IgD-negative memory B cell (primary cell): ENCODE measurements around the gene LEO1. TPM values are rescaled to one million over a fixed set of nuclear protein-coding genes. Genes with fewer than 3 reads are reported as not detected.
A peak's percentile ranks its signal among the peaks of the same experiment; 100 is the strongest.
"Not testable (repeated sequence)": the region's sequence is repeated elsewhere in the genome, so short reads cannot be mapped to it uniquely, and the experiment has no call there.

Source experiments
- H3K27ac Mint-ChIP-seq, 3 donors: one replicate each; pipeline ENCODE4 v1.8.0; 2020 to 2022; ENCODE audit warnings: mild to moderate bottlenecking in 3 of 3, mixed read lengths in 3 of 3, moderate library complexity in 1 of 3
- H3K27me3 Mint-ChIP-seq: one replicate; pipeline ENCODE4 v1.8.0; 2021; ENCODE audit warnings: mixed read lengths
- H3K36me3 Mint-ChIP-seq: one replicate; pipeline ENCODE4 v1.8.0; 2020; ENCODE audit warnings: mild to moderate bottlenecking, mixed read lengths
- H3K4me1 Mint-ChIP-seq, 3 donors: one replicate each; pipeline ENCODE4 v1.8.0; 2020 to 2022; ENCODE audit warnings: mixed read lengths in 3 of 3, mild to moderate bottlenecking in 1 of 3
- H3K4me3 Mint-ChIP-seq, 4 donors: one replicate each; pipeline ENCODE4 v1.8.0; 2020 to 2022; ENCODE audit warnings: mild to moderate bottlenecking in 4 of 4, mixed read lengths in 4 of 4, moderate library complexity in 3 of 4
- H3K9me3 Mint-ChIP-seq, 3 donors: one replicate each; pipeline ENCODE4 v1.8.0; 2020 to 2021; ENCODE audit warnings: mixed read lengths in 3 of 3, mild to moderate bottlenecking in 1 of 3
- polyA plus RNA-seq: library from polyadenylated mRNA; unstranded; fragments of 300-500 nt; fragmentation: Illumina TruSeq; gene quantifications from one replicate; pipeline ENCODE4 v1.2.3, GENCODE V29; 2021

Gene LEO1
- polyA plus RNA-seq, 1 donor from 2014 or later = 13.4 TPM

- peak overlapping the region in 2 of 3 donors; percentile 12 to 81 for H3K27ac Mint-ChIP-seq
- no peaks in the 10 kb centered on the region for H3K9me3 Mint-ChIP-seq
Measured at GRCh38 chr15:52008698-52009434, 37.3 kb upstream of the LEO1 start.

DNA sequence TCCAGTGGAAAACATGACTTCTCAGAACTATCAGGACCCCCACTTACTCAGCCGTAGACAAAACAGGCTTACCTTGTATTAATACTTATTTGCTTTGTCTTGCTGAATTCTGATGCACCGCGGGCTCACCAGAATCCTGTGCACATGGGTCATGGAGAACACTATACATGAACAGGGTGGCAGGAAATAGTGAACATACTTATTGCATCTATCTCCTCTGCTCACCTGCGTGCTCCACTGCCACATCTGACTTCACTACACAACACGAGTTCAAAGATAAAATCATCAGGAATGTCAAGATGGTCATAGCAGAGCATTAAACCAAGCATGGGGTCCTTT is 36.8 kb upstream of the LEO1 start:
- H3K36me3 Mint-ChIP-seq = no peaks in the 10 kb centered on the region
- peak overlapping the region in 1 of 4 donors; percentile 89 for H3K4me3 Mint-ChIP-seq
- no peaks in the 10 kb centered on the region for H3K27me3 Mint-ChIP-seq
- peak overlapping the region in 2 of 3 donors; percentile 12 to 81 for H3K27ac Mint-ChIP-seq
- H3K4me1 Mint-ChIP-seq = peaks cover 35 to 37% (median 35%) of the 10 kb centered on the region in 3 donors
- H3K9me3 Mint-ChIP-seq = no peaks in the 10 kb centered on the region

More at GRCh38 chr15:52008698-52009434, 37.3 kb upstream of the LEO1 start:
- Mint-ChIP-seq H3K36me3 (no peaks in the 10 kb centered on the region), H3K27me3 (no peaks in the 10 kb centered on the region), H3K4me3 (peak overlapping the region in 3 of 4 donors; percentile 1 to 89 (median 65)), H3K4me1 (peaks cover 34 to 35% (median 35%) of the 10 kb centered on the region in 3 donors)

DNA sequence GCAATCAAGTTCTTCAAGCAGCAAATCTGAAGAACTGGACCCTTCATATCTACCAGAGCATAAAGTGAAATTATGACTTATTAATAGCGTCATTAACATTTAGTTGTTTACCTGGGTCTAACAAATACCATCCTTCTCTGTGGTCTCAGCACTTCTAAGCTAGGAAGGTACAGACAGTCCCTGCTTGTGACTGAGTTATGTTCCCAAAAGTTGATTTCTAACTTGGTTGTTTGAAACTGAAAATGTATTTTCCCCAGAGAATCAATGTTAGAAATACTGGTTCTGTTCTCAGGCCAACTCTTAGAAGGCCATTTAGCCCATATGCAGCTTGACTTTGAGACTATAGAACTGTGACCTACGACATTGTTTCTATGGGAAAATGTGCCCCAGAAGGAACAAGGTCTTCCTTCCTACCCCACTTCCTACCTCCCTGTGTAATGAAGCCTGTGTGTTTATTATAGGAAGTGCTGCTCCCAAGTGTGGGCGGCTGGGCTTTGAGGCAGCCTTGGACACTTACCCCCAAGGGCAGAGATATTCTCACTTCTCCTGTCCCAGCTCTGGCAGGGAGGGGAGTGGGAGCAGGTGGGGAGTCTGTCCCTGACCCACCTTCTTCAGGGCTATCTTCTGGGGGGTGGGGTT is 35.2 kb upstream of the LEO1 start:
- no peaks in the 10 kb centered on the region for H3K27me3 Mint-ChIP-seq
- peak overlapping the region; percentile 7 to 69 (median 50) for H3K27ac Mint-ChIP-seq

DNA sequence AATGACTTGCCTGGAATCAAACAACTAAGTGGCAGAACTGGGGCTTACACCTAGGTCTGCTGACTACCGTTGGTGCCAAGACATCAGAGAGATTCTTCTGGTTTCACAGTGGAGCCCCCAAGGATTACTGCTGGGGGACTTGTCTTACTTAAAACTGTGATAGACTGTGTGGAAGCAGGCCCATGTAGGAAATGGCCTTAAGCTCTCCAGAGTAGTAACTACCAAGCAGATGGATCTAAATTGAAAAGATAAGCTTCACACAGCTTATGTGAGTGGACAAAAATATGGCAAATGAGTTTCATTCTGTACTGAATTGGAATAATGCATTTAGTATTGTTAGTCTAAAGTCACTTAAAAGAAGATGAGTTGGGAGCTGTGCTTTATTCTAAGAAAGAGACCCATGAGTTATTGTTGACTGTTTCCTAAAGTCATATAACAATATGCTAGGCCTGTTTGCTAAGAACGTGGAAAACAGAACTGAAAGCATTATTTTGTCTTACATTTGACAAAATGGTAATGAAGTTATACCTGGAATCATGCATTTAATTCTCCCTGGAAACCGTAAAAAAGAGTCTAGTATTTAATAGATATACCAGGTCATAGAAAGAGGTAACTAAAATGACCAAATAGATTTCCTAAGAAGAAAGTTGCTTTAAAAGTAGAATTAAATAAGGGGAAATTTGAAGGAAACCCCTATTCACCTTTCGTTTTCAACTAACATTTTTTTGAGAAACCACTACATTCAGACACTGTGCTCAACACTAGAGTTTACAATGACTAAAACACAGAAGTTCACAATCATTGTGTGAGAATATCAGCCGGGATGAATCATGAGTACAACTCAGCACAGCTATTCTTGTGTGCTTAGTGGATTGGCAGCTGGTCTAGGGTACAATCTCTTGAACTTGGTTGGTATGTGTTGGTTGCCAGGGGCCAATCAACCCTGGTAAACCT is 34.4 kb upstream of the LEO1 start:
- Mint-ChIP-seq H3K27ac (peak overlapping the region; percentile 7 to 69 (median 50)), H3K27me3 (no peaks in the 10 kb centered on the region), H3K9me3 (peaks cover 0 to 5% (median 0%) of the 10 kb centered on the region in 3 donors), H3K36me3 (no peaks in the 10 kb centered on the region), H3K4me1 (peaks cover 35 to 41% (median 37%) of the 10 kb centered on the region in 3 donors), H3K4me3 (peak overlapping the region in 3 of 4 donors; percentile 2 to 86 (median 61))

More for the DNA sequence above, 35.2 kb upstream of the LEO1 start:
- no peaks in the 10 kb centered on the region for H3K36me3 Mint-ChIP-seq
- peaks cover 35 to 41% (median 37%) of the 10 kb centered on the region in 3 donors for H3K4me1 Mint-ChIP-seq
- H3K4me3 Mint-ChIP-seq = peak overlapping the region in 3 of 4 donors; percentile 2 to 86 (median 61)
- peaks cover 0 to 5% (median 0%) of the 10 kb centered on the region in 3 donors for H3K9me3 Mint-ChIP-seq

DNA sequence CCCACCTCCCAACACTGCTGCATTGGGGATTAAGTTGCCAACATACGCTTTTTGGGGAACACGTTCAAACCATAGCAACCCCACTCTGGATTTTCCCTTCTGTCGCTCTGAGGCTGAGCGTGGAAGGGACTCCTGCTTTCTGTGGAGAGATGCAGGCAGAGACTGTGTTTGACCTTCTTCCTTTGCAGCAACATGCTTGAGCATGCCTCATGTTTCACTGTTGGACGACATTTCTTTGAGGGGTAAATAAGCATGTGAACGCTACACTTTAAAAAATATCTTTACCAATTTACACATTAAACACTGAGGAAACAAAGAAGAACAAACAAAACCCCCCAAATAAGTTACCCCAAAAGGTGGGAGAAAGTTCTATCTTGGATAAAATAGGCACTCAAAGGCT is 33.2 kb upstream of the LEO1 start:
- no peak overlapping the region for H3K27ac Mint-ChIP-seq
- H3K4me1 Mint-ChIP-seq = peaks cover 34 to 41% (median 35%) of the 10 kb centered on the region in 3 donors
- H3K27me3 Mint-ChIP-seq = no peaks in the 10 kb centered on the region

GRCh38 chr15:52003710-52004109 is 32.1 kb upstream of the LEO1 start:
- Mint-ChIP-seq H3K27ac (no peak overlapping the region), H3K36me3 (no peaks in the 10 kb centered on the region), H3K4me3 (peak overlapping the region in 1 of 4 donors; percentile 65), H3K27me3 (no peaks in the 10 kb centered on the region), H3K9me3 (peaks cover 0 to 5% (median 0%) of the 10 kb centered on the region in 3 donors), H3K4me1 (peaks cover 28 to 35% (median 28%) of the 10 kb centered on the region in 3 donors)

More for the DNA sequence above, 33.2 kb upstream of the LEO1 start:
- Mint-ChIP-seq H3K36me3 (no peaks in the 10 kb centered on the region), H3K9me3 (peaks cover 0 to 5% (median 0%) of the 10 kb centered on the region in 3 donors), H3K4me3 (no peak overlapping the region)

DNA sequence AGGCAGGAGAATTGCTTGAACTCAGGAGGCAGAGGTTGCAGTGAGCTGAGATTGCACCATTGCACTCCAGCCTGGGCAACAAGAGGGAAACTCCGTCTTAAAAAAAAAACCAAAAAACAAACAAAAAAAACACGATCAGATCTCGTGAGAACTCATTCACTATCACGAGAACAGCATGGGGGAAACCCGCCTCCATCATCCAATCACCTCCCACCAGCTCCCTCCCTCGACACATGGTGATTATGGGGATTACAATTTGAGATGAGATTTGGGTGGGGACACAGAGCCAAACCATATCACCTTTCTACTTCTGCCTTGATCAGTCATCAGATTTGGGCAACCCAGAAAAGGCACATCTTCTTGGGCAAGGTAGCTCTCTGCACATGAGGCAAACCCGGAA is 31.5 kb upstream of the LEO1 start:
- H3K9me3 Mint-ChIP-seq, H3K36me3 Mint-ChIP-seq, H3K4me3 Mint-ChIP-seq, H3K27me3 Mint-ChIP-seq, H3K27ac Mint-ChIP-seq: not testable (repeated sequence)
- peaks cover 22 to 29% (median 22%) of the 10 kb centered on the region in 3 donors for H3K4me1 Mint-ChIP-seq

DNA sequence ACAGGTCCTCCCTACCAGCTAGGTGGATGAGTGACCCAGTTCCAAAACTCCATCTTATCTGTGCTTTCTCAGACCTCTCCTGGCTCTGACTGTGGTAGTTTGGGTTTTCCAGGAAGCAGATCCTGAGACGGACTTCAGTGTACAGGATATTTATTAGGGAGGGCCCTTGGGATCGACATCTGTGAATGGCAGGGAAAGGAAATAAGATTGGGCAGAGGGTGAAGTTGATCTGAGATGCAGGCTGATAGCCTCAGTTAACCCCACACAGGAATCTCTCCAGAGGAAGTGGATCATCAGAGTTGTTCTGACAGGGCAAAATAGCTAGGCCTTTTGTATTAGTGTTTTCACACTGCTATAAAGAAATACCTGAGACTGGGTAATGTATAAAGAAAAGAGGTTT is 30.8 kb upstream of the LEO1 start:
- no peaks in the 10 kb centered on the region for H3K36me3 Mint-ChIP-seq
- no peaks in the 10 kb centered on the region for H3K27me3 Mint-ChIP-seq
- peaks cover 0 to 5% (median 0%) of the 10 kb centered on the region in 3 donors for H3K9me3 Mint-ChIP-seq
- peaks cover 18 to 27% (median 19%) of the 10 kb centered on the region in 3 donors for H3K4me1 Mint-ChIP-seq
- H3K4me3 Mint-ChIP-seq = peak overlapping the region in 1 of 4 donors; percentile 52
- peak overlapping the region in 2 of 3 donors; percentile 7 to 78 for H3K27ac Mint-ChIP-seq

DNA sequence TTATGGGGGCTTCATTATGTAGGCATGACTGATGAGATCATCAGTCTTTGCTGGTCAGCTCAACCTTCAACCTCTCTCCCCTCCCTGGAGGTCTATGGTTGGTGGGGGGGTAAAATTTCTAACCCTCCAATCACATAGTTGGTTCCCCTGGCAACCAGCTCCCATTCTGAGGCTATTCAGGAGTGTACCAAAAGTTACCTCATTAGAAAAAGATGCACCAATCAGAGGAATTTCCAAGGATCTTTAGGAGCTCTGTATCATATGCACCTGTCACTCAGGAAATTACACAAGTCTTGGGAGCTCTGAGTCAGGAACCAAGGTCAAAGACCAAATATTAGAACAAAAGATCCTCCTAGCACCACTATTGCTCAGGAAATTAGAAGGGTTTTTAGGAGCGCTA is 21.4 kb upstream of the LEO1 start:
- H3K4me1 Mint-ChIP-seq = no peaks in the 10 kb centered on the region
- H3K27ac Mint-ChIP-seq = no peak overlapping the region
- no peaks in the 10 kb centered on the region for H3K9me3 Mint-ChIP-seq
- no peaks in the 10 kb centered on the region for H3K36me3 Mint-ChIP-seq
- H3K27me3 Mint-ChIP-seq = no peaks in the 10 kb centered on the region
- no peak overlapping the region for H3K4me3 Mint-ChIP-seq

GRCh38 chr15:51991141-51991540 is 19.6 kb upstream of the LEO1 start:
- H3K27me3 Mint-ChIP-seq = no peaks in the 10 kb centered on the region
- H3K36me3 Mint-ChIP-seq = no peaks in the 10 kb centered on the region
- no peak overlapping the region for H3K4me3 Mint-ChIP-seq
- no peak overlapping the region for H3K27ac Mint-ChIP-seq
- no peaks in the 10 kb centered on the region for H3K4me1 Mint-ChIP-seq
- H3K9me3 Mint-ChIP-seq = no peaks in the 10 kb centered on the region

DNA sequence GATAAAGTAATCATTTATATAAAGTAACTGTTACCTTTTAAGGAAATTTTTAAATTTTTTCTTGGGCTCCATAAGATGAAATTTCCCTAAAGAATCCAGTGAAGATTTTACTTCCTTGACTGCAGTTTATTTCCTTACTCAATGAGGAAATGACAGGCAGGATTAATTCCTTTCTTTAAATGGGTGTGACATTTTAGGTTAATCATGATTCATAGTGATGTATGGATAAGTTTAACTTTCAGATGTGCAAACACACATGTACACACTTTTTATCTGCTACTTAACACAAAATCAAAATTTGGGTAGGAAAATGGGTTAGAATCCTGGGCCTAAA is 11.2 kb upstream of the LEO1 start:
- H3K27ac Mint-ChIP-seq = no peak overlapping the region
- H3K4me3 Mint-ChIP-seq = no peak overlapping the region
- no peaks in the 10 kb centered on the region for H3K27me3 Mint-ChIP-seq
- H3K4me1 Mint-ChIP-seq = peaks cover 3 to 9% (median 6%) of the 10 kb centered on the region in 3 donors
- H3K36me3 Mint-ChIP-seq = no peaks in the 10 kb centered on the region
- no peaks in the 10 kb centered on the region for H3K9me3 Mint-ChIP-seq

DNA sequence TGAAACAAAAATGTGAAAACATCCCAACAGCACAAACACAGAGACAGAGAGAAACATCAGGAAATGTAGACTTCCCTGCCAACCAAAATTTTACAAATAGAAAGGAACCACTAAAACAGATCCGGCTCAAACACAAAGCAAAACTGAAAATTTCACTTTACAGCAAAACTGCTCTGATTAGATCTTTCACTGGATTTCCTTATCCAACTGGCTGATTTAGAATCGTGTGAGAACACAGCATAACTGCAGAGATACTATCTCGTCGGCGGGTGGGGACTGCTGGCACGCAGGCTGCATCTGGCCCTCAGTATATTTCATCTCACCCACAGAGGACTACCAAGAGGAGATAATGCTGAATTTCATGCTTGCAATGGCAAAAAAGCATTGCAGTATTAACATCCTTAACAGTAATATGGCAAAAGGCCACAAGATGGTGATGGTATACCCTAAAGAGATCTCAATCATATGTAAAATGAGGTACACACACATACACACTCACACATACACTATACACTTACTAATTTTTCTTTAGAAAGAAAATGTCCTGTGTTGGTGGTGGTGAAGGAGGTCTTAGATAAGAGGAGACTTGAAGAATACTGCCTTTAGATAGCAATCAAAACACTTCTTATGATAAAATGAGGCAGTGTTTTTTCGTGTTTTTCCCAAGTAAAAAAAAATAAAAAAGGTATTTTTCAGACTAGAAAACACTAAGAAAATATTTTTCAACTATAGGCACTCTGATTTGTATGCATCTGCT is 10.6 kb upstream of the LEO1 start:
- Mint-ChIP-seq H3K4me1 (peaks cover 3 to 9% (median 6%) of the 10 kb centered on the region in 3 donors), H3K27me3 (no peaks in the 10 kb centered on the region), H3K9me3 (no peaks in the 10 kb centered on the region), H3K4me3 (peak overlapping the region in 2 of 4 donors; percentile 51 to 55), H3K27ac (no peak overlapping the region), H3K36me3 (no peaks in the 10 kb centered on the region)

- Mint-ChIP-seq H3K27me3 (peaks cover 2% of the 10 kb centered on the region), H3K4me1 (peaks cover 11 to 19% (median 16%) of the 10 kb centered on the region in 3 donors), H3K9me3 (no peaks in the 10 kb centered on the region), H3K36me3 (peaks cover 3% of the 10 kb centered on the region), H3K27ac (no peak overlapping the region), H3K4me3 (peak overlapping the region in 2 of 4 donors; percentile 5 to 28)
Measured at GRCh38 chr15:51973775-51974174, 2.2 kb upstream of the LEO1 start.

- Mint-ChIP-seq H3K27ac (peak overlapping the region in 1 of 3 donors; percentile 52), H3K9me3 (no peaks in the 10 kb centered on the region), H3K36me3 (peaks cover 3% of the 10 kb centered on the region), H3K27me3 (peaks cover 2% of the 10 kb centered on the region), H3K4me3 (peak overlapping the region in 2 of 4 donors; percentile 28 to 41), H3K4me1 (peaks cover 11 to 19% (median 16%) of the 10 kb centered on the region in 3 donors)
Measured at GRCh38 chr15:51973220-51973619, 1.6 kb upstream of the LEO1 start.
